NCI-H2081 (cell line): ENCODE measurements around the gene HIC1.
"Not testable (repeated sequence)": the region's sequence is repeated elsewhere in the genome, so short reads cannot be mapped to it uniquely, and the experiment has no call there.

Experiments used
- DNase-seq, 2 experiments: peaks; one replicate each; lab custom pipeline; 2025; lab: John Stamatoyannopoulos, UW

The HIC1 gene, protein sequence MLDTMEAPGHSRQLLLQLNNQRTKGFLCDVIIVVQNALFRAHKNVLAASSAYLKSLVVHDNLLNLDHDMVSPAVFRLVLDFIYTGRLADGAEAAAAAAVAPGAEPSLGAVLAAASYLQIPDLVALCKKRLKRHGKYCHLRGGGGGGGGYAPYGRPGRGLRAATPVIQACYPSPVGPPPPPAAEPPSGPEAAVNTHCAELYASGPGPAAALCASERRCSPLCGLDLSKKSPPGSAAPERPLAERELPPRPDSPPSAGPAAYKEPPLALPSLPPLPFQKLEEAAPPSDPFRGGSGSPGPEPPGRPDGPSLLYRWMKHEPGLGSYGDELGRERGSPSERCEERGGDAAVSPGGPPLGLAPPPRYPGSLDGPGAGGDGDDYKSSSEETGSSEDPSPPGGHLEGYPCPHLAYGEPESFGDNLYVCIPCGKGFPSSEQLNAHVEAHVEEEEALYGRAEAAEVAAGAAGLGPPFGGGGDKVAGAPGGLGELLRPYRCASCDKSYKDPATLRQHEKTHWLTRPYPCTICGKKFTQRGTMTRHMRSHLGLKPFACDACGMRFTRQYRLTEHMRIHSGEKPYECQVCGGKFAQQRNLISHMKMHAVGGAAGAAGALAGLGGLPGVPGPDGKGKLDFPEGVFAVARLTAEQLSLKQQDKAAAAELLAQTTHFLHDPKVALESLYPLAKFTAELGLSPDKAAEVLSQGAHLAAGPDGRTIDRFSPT

DNA sequence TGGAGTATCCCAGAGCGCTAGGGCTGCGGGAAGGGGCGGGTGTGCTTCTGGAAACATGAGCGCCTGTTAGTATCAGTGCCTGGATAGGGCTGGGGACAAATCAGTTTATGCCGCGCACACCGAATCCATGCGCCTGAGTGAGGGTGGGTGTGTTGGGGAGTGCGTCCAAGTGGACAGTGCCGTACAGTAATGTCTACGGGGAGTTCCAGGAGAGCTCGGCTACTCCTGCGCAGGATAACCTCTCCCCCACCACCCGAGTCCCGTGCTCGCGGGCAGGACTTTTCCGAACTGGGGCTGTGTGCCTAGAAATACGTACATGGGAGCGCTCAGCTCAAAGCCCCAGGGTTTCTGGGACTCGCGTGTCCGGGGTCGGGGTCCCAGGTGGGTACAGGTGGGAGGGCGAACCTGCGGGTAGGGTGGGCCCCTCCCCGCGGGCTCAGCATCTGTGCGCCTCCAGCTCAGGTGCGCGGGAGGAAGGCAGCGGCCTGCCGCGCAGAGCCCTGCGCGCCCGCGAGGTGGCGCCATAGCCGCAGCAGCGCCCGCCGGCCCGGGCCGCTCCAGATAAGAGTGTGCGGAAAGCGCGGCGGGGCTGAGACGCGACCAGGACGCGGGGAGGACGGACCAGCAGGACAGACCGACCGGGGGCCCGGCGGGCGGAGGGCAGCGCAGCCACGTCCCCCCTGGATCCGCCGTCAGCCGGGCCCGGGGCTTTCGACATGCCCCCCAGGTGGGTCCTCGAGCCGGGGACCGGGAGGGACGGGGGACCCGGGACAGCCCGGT is at the start of gene HIC1:
TSS of gene HIC1 (plus strand) at position 592 of the 780 bp plus-strand sequence. CDS start 1,588 bp downstream, outside the sequence.
- peak in 1 of 2 experiments; percentile 37 for DNase-seq

- no peak for DNase-seq
Observed at GRCh38 chr17:2008332-2009126, 46.4 kb upstream of the HIC1 start.

DNA sequence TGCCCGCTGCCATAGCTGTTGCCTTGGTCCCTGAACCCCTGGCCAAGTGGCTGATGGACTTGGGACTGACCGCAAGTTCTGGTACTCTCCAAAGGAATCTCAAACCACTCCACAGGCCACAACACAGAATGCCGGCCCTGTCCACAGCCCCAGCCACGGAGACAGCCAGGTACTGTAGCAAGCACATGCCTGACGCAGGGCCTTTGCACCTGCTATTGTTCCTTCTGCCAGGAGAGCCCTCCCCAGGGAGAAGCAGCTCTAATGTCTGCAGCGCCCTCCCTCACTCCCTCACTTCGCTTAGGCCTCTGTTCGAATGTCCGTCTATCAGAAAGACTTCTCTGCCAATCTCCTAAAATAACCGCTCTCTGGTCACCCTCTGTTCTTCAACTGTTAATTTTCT is 45.2 kb upstream of the HIC1 start:
- no peak for DNase-seq

DNA sequence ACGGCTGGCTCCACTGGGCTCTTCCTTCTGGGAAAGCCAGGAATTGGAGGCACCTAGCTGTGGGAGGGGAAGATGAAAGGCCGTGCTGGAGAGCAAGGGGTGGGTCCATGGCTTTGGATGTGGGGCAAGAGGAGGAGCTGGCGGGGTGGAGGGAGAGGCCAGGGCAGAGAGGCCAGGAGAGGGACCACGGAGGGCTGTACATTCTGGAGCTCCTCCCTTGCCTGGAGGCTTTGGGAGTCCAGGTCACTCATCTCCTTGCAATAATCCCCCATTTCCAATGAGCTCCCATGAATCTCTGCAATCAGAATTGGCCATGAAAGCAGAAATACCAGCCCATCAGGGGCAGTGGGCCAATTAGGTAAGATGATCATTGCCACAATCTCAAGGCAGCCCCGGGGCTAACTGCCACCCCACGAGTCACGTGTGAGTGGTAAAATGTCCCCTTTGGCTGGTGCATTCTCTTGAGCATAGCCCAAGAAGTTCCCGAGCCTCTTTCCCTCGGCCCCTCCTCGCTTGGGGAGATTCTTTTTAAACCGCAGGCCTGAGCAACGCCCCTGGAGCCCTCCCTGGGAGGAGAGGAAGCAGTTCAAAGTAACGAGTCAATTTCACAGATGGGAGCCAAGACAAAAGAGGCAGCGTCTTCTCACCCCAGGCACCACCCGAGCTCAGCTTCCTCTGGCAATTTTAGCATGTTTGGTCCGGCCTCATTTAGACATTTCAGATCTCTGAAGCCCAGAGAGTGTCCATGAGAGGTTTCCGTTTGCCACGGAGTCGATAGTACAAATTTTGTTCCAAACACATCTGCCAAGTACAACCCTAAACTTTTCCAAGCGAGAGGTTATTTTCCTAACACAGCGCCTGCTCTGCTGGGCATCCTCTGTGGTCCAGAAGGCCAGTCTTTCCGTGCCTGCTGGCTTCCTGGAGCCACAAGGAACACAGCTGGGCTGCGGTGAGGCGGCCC is 43.2 kb upstream of the HIC1 start:
- DNase-seq, result no peak

- no peak for DNase-seq
Observed at GRCh38 chr17:2012499-2012898, 42.4 kb upstream of the HIC1 start.

- not testable (repeated sequence) for DNase-seq
Observed at GRCh38 chr17:2013220-2013993, 41.5 kb upstream of the HIC1 start.

GRCh38 chr17:2013994-2014317 is 40.9 kb upstream of the HIC1 start:
- DNase-seq, result no peak

GRCh38 chr17:2015314-2015713 is 39.6 kb upstream of the HIC1 start:
- DNase-seq, result no peak

DNA sequence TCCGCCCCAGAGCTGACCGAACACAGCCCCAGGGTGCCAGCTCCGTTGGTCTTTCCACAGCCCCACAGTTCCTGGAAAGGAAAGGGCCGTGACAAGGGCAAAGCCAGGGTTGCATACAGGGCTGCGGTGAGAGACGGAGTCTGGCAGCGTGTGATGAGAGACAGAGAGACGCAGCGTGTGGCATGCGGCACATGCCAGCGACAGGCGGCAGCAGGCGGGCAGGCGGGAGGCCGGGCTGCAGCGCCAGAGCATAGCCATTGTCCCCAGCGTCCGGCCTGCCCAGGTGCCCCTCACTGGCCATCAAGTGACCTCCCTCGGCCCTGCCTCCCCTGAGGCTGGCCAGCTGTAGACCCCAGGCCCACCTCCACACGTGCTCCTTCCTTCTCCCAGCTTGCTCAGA is 38.4 kb upstream of the HIC1 start:
- no peak for DNase-seq

- DNase-seq, result no peak
Observed at GRCh38 chr17:2017274-2017941, 37.5 kb upstream of the HIC1 start.

GRCh38 chr17:2018716-2019510 is 36.0 kb upstream of the HIC1 start:
- peak in 1 of 2 experiments; percentile 9 for DNase-seq

DNA sequence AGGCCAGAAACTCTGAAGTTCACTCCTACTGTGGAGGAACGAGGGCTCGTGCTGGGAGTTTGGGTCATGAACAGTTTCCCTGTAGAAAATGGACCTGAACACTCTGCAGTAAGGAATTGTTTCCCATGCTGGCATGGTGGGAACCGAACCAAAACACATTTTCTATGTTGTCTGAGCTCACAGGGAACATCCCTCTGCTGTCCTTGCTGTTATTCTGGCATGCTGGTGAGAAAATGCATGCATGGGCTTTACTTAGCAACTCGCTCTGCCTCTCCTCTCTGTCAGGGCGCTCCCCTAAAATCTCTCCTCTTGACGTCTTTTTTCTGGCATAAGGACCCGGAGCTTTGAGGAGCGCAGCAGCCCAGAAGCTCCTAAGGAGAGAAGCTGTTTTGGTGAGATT is 35.2 kb upstream of the HIC1 start:
- no peak for DNase-seq

- no peak for DNase-seq
Observed at GRCh38 chr17:2020721-2021120, 34.2 kb upstream of the HIC1 start.

GRCh38 chr17:2022647-2023240 is 32.2 kb upstream of the HIC1 start:
- no peak for DNase-seq

- no peak for DNase-seq
Observed at GRCh38 chr17:2023256-2023655, 31.6 kb upstream of the HIC1 start.

GRCh38 chr17:2023692-2024571 is 31.0 kb upstream of the HIC1 start:
- peak in 1 of 2 experiments; percentile 25 for DNase-seq
